Ramos (cell line): Measurements from ENCODE around the gene DDX18.
"Not testable (repeated sequence)": the region's sequence is repeated elsewhere in the genome, so short reads cannot be mapped to it uniquely, and the experiment has no call there.

Source experiments
- in situ Hi-C: fragments of 300-500 bp; cut with MboI; formaldehyde crosslinking; loops from one replicate; pipeline ENCODE4 v1.14.3; 2022; ENCODE audit warnings: low sequenced_read_pairs; ENCODE audit not compliant: unreplicated experiment

DDX18 gene

GRCh38 chr2:117814417-117815264 lies at the start of gene DDX18:
DDX18 (plus strand) TSS chr2:117814691; CDS start chr2:117814778, 87 bp downstream.
- in situ Hi-C loops, result no loop called here

GRCh38 chr2:117770730-117771129 lies 43.8 kb upstream of the DDX18 start:
- in situ Hi-C loops, result loop anchor here (25.0 kb wide), 1 partner anchor 283 kb away; no protein-coding TSS in a partner anchor

- in situ Hi-C loops, result loop anchor here (25.0 kb wide), 1 partner anchor 285 kb away; no protein-coding TSS in a partner anchor
Measured at GRCh38 chr2:117771969-117772630, 42.4 kb upstream of the DDX18 start.

GRCh38 chr2:117774716-117775115 lies 39.8 kb upstream of the DDX18 start:
- in situ Hi-C loops, result loop anchor here (25.0 kb wide), 1 partner anchor 287 kb away; no protein-coding TSS in a partner anchor

- in situ Hi-C loops, result no loop called here
Measured at GRCh38 chr2:117775703-117776219, 38.7 kb upstream of the DDX18 start.

- in situ Hi-C loops, result no loop called here
Measured at GRCh38 chr2:117776888-117777287, 37.6 kb upstream of the DDX18 start.

- in situ Hi-C loops, result no loop called here
Measured at GRCh38 chr2:117785740-117786139, 28.8 kb upstream of the DDX18 start.

GRCh38 chr2:117786520-117786919 lies 28.0 kb upstream of the DDX18 start:
- in situ Hi-C loops, result no loop called here

GRCh38 chr2:117789505-117789904 lies 25.0 kb upstream of the DDX18 start:
- in situ Hi-C loops, result no loop called here

- in situ Hi-C loops, result no loop called here
Measured at GRCh38 chr2:117794668-117795067, 19.8 kb upstream of the DDX18 start.

GRCh38 chr2:117801826-117802225 lies 12.7 kb upstream of the DDX18 start:
- in situ Hi-C loops, result no loop called here

- in situ Hi-C loops, result not testable (repeated sequence)
Measured at GRCh38 chr2:117803644-117804325, 10.7 kb upstream of the DDX18 start.

GRCh38 chr2:117812443-117812842 lies 2.0 kb upstream of the DDX18 start:
- in situ Hi-C loops, result no loop called here

- in situ Hi-C loops, result no loop called here
Measured at GRCh38 chr2:117815946-117816345, 1.5 kb downstream of the DDX18 start.

GRCh38 chr2:117818921-117819320 lies 4.4 kb downstream of the DDX18 start:
- in situ Hi-C loops, result no loop called here

- in situ Hi-C loops, result no loop called here
Measured at GRCh38 chr2:117820444-117820843, 6.0 kb downstream of the DDX18 start.

- in situ Hi-C loops, result loop anchor here (5.0 kb wide), 1 partner anchor 177 kb away; no protein-coding TSS in a partner anchor
Measured at GRCh38 chr2:117825437-117825836, 10.9 kb downstream of the DDX18 start.

- in situ Hi-C loops, result loop anchor here (5.0 kb wide), 1 partner anchor 175 kb away; no protein-coding TSS in a partner anchor
Measured at GRCh38 chr2:117827464-117827863, 13.0 kb downstream of the DDX18 start.

GRCh38 chr2:117828870-117829269 lies 14.4 kb downstream of the DDX18 start:
- in situ Hi-C loops, result loop anchor here (5.0 kb wide), 1 partner anchor 173 kb away; no protein-coding TSS in a partner anchor

GRCh38 chr2:117832332-117832731 lies 17.8 kb downstream of the DDX18 start:
- in situ Hi-C loops, result no loop called here
